Smooth muscle cell (in vitro differentiated cells): Measurements from ENCODE around the gene IL17RE. TPM values are rescaled to one million over a fixed set of nuclear protein-coding genes. Genes with fewer than 3 reads are reported as not detected.

ENCODE experiments used
- DNase-seq: peaks from one replicate; lab custom pipeline; 2025; ENCODE audit not compliant: unreplicated experiment; lab: John Stamatoyannopoulos, UW
- H2AFZ ChIP-seq: fragments of 200-600 bp; sonication (generic); 2 replicates; pipeline ENCODE4 v1.6.0; 2016; ENCODE audit warnings: antibody characterized with exemption, low read depth, mild to moderate bottlenecking
- H3F3A ChIP-seq: fragments of 200-600 bp; sonication (generic); 2 replicates; pipeline ENCODE4 v1.6.0; 2017; ENCODE audit warnings: antibody characterized with exemption, low read depth
- H3K27ac ChIP-seq: fragments of 200-600 bp; sonication (generic); 2 replicates; pipeline ENCODE4 v1.5.1; 2016; ENCODE audit warnings: low read depth, mild to moderate bottlenecking
- H3K27me3 ChIP-seq: fragments of 200-600 bp; sonication (generic); 2 replicates; pipeline ENCODE4 v1.6.1; 2016; ENCODE audit warnings: low read depth, mild to moderate bottlenecking
- H3K36me3 ChIP-seq: fragments of 200-600 bp; sonication (generic); 2 replicates; pipeline ENCODE4 v1.5.1; 2016; ENCODE audit warnings: low read depth
- H3K4me1 ChIP-seq: fragments of 200-600 bp; sonication (generic); 2 replicates; pipeline ENCODE4 v1.5.1; 2016; ENCODE audit warnings: low read depth
- H3K4me2 ChIP-seq: fragments of 200-600 bp; sonication (generic); 2 replicates; pipeline ENCODE4 v1.6.0; 2016; ENCODE audit warnings: mild to moderate bottlenecking
- H3K4me3 ChIP-seq: fragments of 200-600 bp; sonication (generic); 2 replicates; pipeline ENCODE4 v1.5.1; 2016; ENCODE audit warnings: mild to moderate bottlenecking
- H3K79me2 ChIP-seq: fragments of 200-600 bp; sonication (generic); 2 replicates; pipeline ENCODE4 v1.6.0; 2016; ENCODE audit warnings: low read depth, mild to moderate bottlenecking
- H3K9ac ChIP-seq: fragments of 200-600 bp; sonication (generic); 2 replicates; pipeline ENCODE4 v1.6.0; 2016; ENCODE audit warnings: low read depth
- H3K9me3 ChIP-seq: fragments of 200-600 bp; sonication (generic); replicated peaks from 2 replicates; pipeline ENCODE4 v1.5.1; 2016; ENCODE audit warnings: low read depth
- H4K20me1 ChIP-seq: fragments of 200-600 bp; sonication (generic); 2 replicates; pipeline ENCODE4 v1.6.0; 2016; ENCODE audit warnings: low read depth
- CTCF ChIP-seq: fragments of 200-600 bp; sonication (generic); IDR thresholded peaks from 2 replicates; pipeline ENCODE4 v1.5.1; 2017; ENCODE audit warnings: borderline replicate concordance, mild to moderate bottlenecking, antibody characterized with exemption; ENCODE audit not compliant: insufficient read depth, poor library complexity, severe bottlenecking
- WGBS: methylation state at CpG from one replicate; pipeline ENCODE4 v1.1.7; 2016; ENCODE audit warnings: low lambda C conversion rate; 5-methylcytosine and 5-hydroxymethylcytosine counted together
- polyA plus RNA-seq: library from polyadenylated mRNA; unstranded; fragments of >200 nt; fragmentation: Nextera tagmentation; extraction: Ambion mirVana; gene quantifications from 2 replicates; pipeline ENCODE4 v1.2.1, GENCODE V29; 2016
- total RNA-seq: library from RNA; depleted of rRNA; stranded (reverse); fragments of >200 nt; gene quantifications from 2 replicates; pipeline ENCODE4 v1.2.3, GENCODE V29; 2014

The IL17RE gene
- total and polyA plus RNA-seq, 2 experiments from 2014 or later, result 0.32 to 4.9 TPM

- Histone ChIP-seq H3K4me2 (no peak overlapping the region), H4K20me1 (no peaks in the 10 kb centered on the region), H3K9ac (no peak overlapping the region), H3K79me2 (no peaks in the 10 kb centered on the region), H3K36me3 (no peaks in the 10 kb centered on the region), H3K27me3 (no peaks in the 10 kb centered on the region), H3K4me1 (no peaks in the 10 kb centered on the region), H3K27ac (no peak overlapping the region), H3K4me3 (no peak overlapping the region), H2AFZ (no peak overlapping the region), H3K9me3 (no peaks in the 10 kb centered on the region), H3F3A (no peaks in the 10 kb centered on the region)
- TF ChIP-seq CTCF, result no peak
- WGBS, result 92% methylated on average over 7 of the region's 7 CpGs
- DNase-seq, result no peak
These were observed 6.8 kb downstream of the IL17RE start for GRCh38 chr3:9909221-9910013.

- Histone ChIP-seq H3K9me3 (no peaks in the 10 kb centered on the region), H4K20me1 (no peaks in the 10 kb centered on the region)
- 84% methylated on average over 8 of the region's 8 CpGs for WGBS
These were observed 9.2 kb downstream of the IL17RE start for GRCh38 chr3:9911863-9912262.

GRCh38 chr3:9912294-9912935 is 9.8 kb downstream of the IL17RE start:
- H3K4me1 ChIP-seq, result peaks cover 16% of the 10 kb centered on the region
- H3K9me3 ChIP-seq, result no peaks in the 10 kb centered on the region
- no peak overlapping the region for H3K4me2 ChIP-seq
- no peaks in the 10 kb centered on the region for H4K20me1 ChIP-seq
- H3K9ac ChIP-seq, result no peak overlapping the region
- no peak for TF ChIP-seq CTCF
- DNase-seq, result no peak
- H3K36me3 ChIP-seq, result no peaks in the 10 kb centered on the region
- no peak overlapping the region for H3K4me3 ChIP-seq
- H3K79me2 ChIP-seq, result no peaks in the 10 kb centered on the region
- H3K27ac ChIP-seq, result no peak overlapping the region
- H3K27me3 ChIP-seq, result no peaks in the 10 kb centered on the region
- H2AFZ ChIP-seq, result no peak overlapping the region
- WGBS, result 92% methylated on average over 7 of the region's 7 CpGs
- H3F3A ChIP-seq, result no peaks in the 10 kb centered on the region

More at GRCh38 chr3:9911863-9912262, 9.2 kb downstream of the IL17RE start:
- no peaks in the 10 kb centered on the region for H3F3A ChIP-seq
- no peak overlapping the region for H3K4me3 ChIP-seq
- no peak overlapping the region for H2AFZ ChIP-seq
- H3K27ac ChIP-seq, result no peak overlapping the region
- H3K27me3 ChIP-seq, result no peaks in the 10 kb centered on the region
- no peak for TF ChIP-seq CTCF
- no peaks in the 10 kb centered on the region for H3K79me2 ChIP-seq
- no peak overlapping the region for H3K4me2 ChIP-seq
- H3K9ac ChIP-seq, result no peak overlapping the region
- H3K36me3 ChIP-seq, result no peaks in the 10 kb centered on the region
- DNase-seq, result no peak
- H3K4me1 ChIP-seq, result peaks cover 16% of the 10 kb centered on the region
